Measurements from ENCODE around the gene OR1K1. TPM values are rescaled to one million over a fixed set of nuclear protein-coding genes. Genes with fewer than 3 reads are reported as not detected.

Gene OR1K1
- total and polyA plus RNA-seq, 9 of the 15 experiments (the other 6 are each of a cell fraction or from before 2014, with no cell fraction given), result not detected

GRCh38 chr9:122785269-122785668 is 14.7 kb upstream of the OR1K1 start:
- ChIA-PET CTCF (ENCODE audit: low intra/inter-chr PET ratio) (no interaction called here), POLR2A (no interaction called here)
- H3K36me3 ChIP-seq (ENCODE audit: control insufficient read depth, insufficient read depth, low read length), result no peaks in the 10 kb centered on the region
- no peak overlapping the region for H3K4me2 ChIP-seq (ENCODE audit: insufficient read depth, low read length)
- BruUV-seq (replicated peaks), result no TSS peak
- H3K27me3 ChIP-seq (ENCODE audit: control insufficient read depth in 2 of 2, insufficient read depth in 2 of 2, low read length in 2 of 2), result peaks cover 18 to 23% of the 10 kb centered on the region in 2 experiments
- H3K9ac ChIP-seq (ENCODE audit: insufficient read depth in 1 of 2, low read depth in 2 of 2, low read length in 2 of 2), result no peak overlapping the region
- H3K4me1 ChIP-seq (replicated peaks in 1 of 2; ENCODE audit: control insufficient read depth in 2 of 2, insufficient read depth in 2 of 2, low read length in 2 of 2), result no peaks in the 10 kb centered on the region; a peak in 1 of 5 replicates
- no peak overlapping the region for H3K4me3 ChIP-seq
- in situ Hi-C loops (cut with MboI), result no loop called here
- no peaks in the 10 kb centered on the region for H4K20me1 ChIP-seq (replicated peaks; ENCODE audit: control insufficient read depth, insufficient read depth, low read length)
- DNase-seq (ENCODE audit: extremely low read depth in 1 of 4, low spot score in 3 of 4) (no peak), ATAC-seq (no peak), FAIRE-seq (no peak)
- H3K9me1 ChIP-seq (ENCODE audit: control insufficient read depth, insufficient read depth, low read length), result no peaks in the 10 kb centered on the region
- H2AFZ ChIP-seq (ENCODE audit: low read depth, low read length), result no peak overlapping the region
- intact Hi-C loops (cut with micrococcal nuclease), result no loop called here
- H3K9me3 ChIP-seq (replicated peaks; ENCODE audit: control insufficient read depth, insufficient read depth, low read depth, low read length), result no peaks in the 10 kb centered on the region
- TF ChIP-seq HDAC8 (tag; IDR thresholded peaks at IDR 0.05) (no peak), ZNF143 (CRISPR knock-in tag; IDR thresholded peaks at IDR 0.05) (no peak), MAFG (tag; conservative IDR thresholded peaks at IDR 0.05) (no peak), BMI1 (IDR thresholded peaks at IDR 0.05; ENCODE audit: low read length) (no peak), SPI1 (IDR thresholded peaks at IDR 0.05; ENCODE audit: borderline replicate concordance, low read depth, low read length) (no peak), MAX (CRISPR knock-in tag; IDR thresholded peaks at IDR 0.05) (no peak), ARHGAP35 (IDR thresholded peaks at IDR 0.05; ENCODE audit: partially characterized antibody) (no peak), PATZ1 (CRISPR knock-in tag; IDR thresholded peaks at IDR 0.05; ENCODE audit: borderline replicate concordance) (no peak), SREBF2 (CRISPR knock-in tag; IDR thresholded peaks at IDR 0.05) (no peak)
- TF ChIP-seq, protein P1, sequence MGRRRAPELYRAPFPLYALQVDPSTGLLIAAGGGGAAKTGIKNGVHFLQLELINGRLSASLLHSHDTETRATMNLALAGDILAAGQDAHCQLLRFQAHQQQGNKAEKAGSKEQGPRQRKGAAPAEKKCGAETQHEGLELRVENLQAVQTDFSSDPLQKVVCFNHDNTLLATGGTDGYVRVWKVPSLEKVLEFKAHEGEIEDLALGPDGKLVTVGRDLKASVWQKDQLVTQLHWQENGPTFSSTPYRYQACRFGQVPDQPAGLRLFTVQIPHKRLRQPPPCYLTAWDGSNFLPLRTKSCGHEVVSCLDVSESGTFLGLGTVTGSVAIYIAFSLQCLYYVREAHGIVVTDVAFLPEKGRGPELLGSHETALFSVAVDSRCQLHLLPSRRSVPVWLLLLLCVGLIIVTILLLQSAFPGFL (CRISPR knock-in tag; IDR thresholded peaks at IDR 0.05), result no peak
- no peak overlapping the region for H3K27ac ChIP-seq (ENCODE audit: extremely low read depth, low read depth, low read length)
- no peaks in the 10 kb centered on the region for H3K79me2 ChIP-seq (ENCODE audit: control insufficient read depth, insufficient read depth, low read length)
